B cell (primary cell): ENCODE measurements around the gene TLR3. TPM values are rescaled to one million over a fixed set of nuclear protein-coding genes. Genes with fewer than 3 reads are reported as not detected.

Experiments used
- ATAC-seq: fragments of 200-7000 bp; cut with Tn5 transposase; one replicate; pipeline ENCODE4 v1.10.0; 2021; ENCODE audit warnings: low read depth, mild to moderate bottlenecking, moderate number of reproducible peaks, moderate library complexity
- CTCF ChIA-PET: fragments of 350-600 bp; sonication (Branson Sonifier 250); formaldehyde crosslinking; loops from one replicate; lab custom pipeline; 2021; ENCODE audit warnings: antibody characterized with exemption, inconsistent platforms; lab: Charles Lee
- POLR2A ChIA-PET: fragments of 350-600 bp; sonication (Branson Sonifier 250); formaldehyde crosslinking; loops from one replicate; lab custom pipeline; 2021; ENCODE audit warnings: antibody characterized with exemption; lab: Charles Lee
- DNase-seq: peaks from one replicate; pipeline ENCODE4 v3.0.0; 2013
- H2AFZ ChIP-seq: 2 replicates; pipeline ENCODE4 v1.6.1; 2012; ENCODE audit warnings: mild to moderate bottlenecking, low read depth, low read length; ENCODE audit not compliant: insufficient read depth, poor library complexity, severe bottlenecking
- H3K27ac ChIP-seq, 2 donors: 1 replicate in 1 of 2; 2 replicates in 1 of 2; pipeline ENCODE4 v1.5.1; 2012 to 2013; ENCODE audit warnings: low read length in 2 of 2, mild to moderate bottlenecking in 2 of 2, moderate library complexity in 1 of 2
- H3K27me3 ChIP-seq, 4 experiments: fragments of 200-600 bp in 1 of 4; sonication (generic) in 1 of 4; replicated peaks in 1 of 4; 1 replicate in 2 of 4; 2 replicates in 2 of 4; pipeline versions ENCODE4 v1.6.1 to v1.7.0; 2013 to 2016; ENCODE audit warnings: low read length in 3 of 4, mild to moderate bottlenecking in 2 of 4, mixed read lengths in 1 of 4, moderate library complexity in 1 of 4; ENCODE audit not compliant: insufficient read depth in 4 of 4, control insufficient read depth in 3 of 4; ENCODE audit errors: control extremely low read depth in 1 of 4
- H3K36me3 ChIP-seq, 2 experiments: replicated peaks in 1 of 2; 1 replicate in 1 of 2; 2 replicates in 1 of 2; pipeline versions ENCODE4 v1.6.1 to v1.7.1; 2013; ENCODE audit warnings: low read length in 1 of 2; ENCODE audit not compliant: insufficient read depth in 2 of 2, control insufficient read depth in 1 of 2; ENCODE audit errors: control extremely low read depth in 1 of 2, extremely low read depth in 1 of 2
- H3K4me1 ChIP-seq, 2 donors: fragments of 200-600 bp in 1 of 2; sonication (generic) in 1 of 2; 1 replicate in 1 of 2; 2 replicates in 1 of 2; pipeline versions ENCODE4 v1.5.1 to v1.6.1; 2013 to 2017; ENCODE audit warnings: low read length in 2 of 2; ENCODE audit not compliant: control insufficient read depth in 2 of 2, insufficient read depth in 2 of 2
- H3K4me2 ChIP-seq: replicated peaks from 2 replicates; pipeline ENCODE3; 2012; ENCODE audit warnings: mild to moderate bottlenecking, low read depth, low read length; ENCODE audit not compliant: poor library complexity, severe bottlenecking
- H3K4me3 ChIP-seq, 5 experiments: fragments of 200-600 bp in 1 of 5; sonication (generic) in 1 of 5; 1 replicate in 3 of 5; 2 replicates in 2 of 5; pipeline versions ENCODE4 v1.5.1 to v1.7.0; 2011 to 2016; ENCODE audit warnings: low read length in 4 of 5, mild to moderate bottlenecking in 4 of 5, low read depth in 2 of 5, control low read depth in 1 of 5, moderate library complexity in 1 of 5; ENCODE audit not compliant: insufficient read depth in 1 of 5; ENCODE audit errors: control extremely low read depth in 1 of 5, extremely low read depth in 1 of 5
- H3K79me2 ChIP-seq: fragments of 200-600 bp; sonication (generic); one replicate; pipeline ENCODE4 v1.6.0; 2016; ENCODE audit warnings: low read length; ENCODE audit not compliant: control insufficient read depth, insufficient read depth
- H3K9ac ChIP-seq: fragments of 200-600 bp; sonication (generic); 2 replicates; pipeline ENCODE4 v1.6.1; 2017; ENCODE audit warnings: mild to moderate bottlenecking, low read length, moderate library complexity
- H3K9me3 ChIP-seq, 3 donors: one replicate each; pipeline versions ENCODE4 v1.6.1 to v1.7.1; 2013; ENCODE audit warnings: low read length in 2 of 3; ENCODE audit not compliant: control insufficient read depth in 2 of 3, insufficient read depth in 1 of 3; ENCODE audit errors: control extremely low read depth in 1 of 3
- H4K20me1 ChIP-seq: 2 replicates; pipeline ENCODE4 v1.6.0; 2012; ENCODE audit warnings: mild to moderate bottlenecking, low read length; ENCODE audit not compliant: insufficient read depth, control insufficient read depth, poor library complexity, severe bottlenecking
- H3K27ac Mint-ChIP-seq: one replicate; pipeline ENCODE4 v1.8.0; 2021; ENCODE audit warnings: mixed read lengths
- H3K27me3 Mint-ChIP-seq: one replicate; pipeline ENCODE4 v1.8.0; 2021; ENCODE audit warnings: mixed read lengths
- H3K4me1 Mint-ChIP-seq: one replicate; pipeline ENCODE4 v1.8.0; 2021; ENCODE audit warnings: mixed read lengths
- H3K4me3 Mint-ChIP-seq: one replicate; pipeline ENCODE4 v1.8.0; 2021; ENCODE audit warnings: mixed read lengths
- H3K9me3 Mint-ChIP-seq: one replicate; pipeline ENCODE4 v1.8.0; 2022; ENCODE audit warnings: mixed read lengths; ENCODE audit not compliant: insufficient read depth
- CTCF ChIP-seq: fragments of 200-600 bp; IDR thresholded peaks from one replicate; pipeline ENCODE4 v1.8.0; 2022; ENCODE audit warnings: antibody characterized with exemption, mild to moderate bottlenecking
- EZH2 ChIP-seq: IDR thresholded peaks from 2 replicates; pipeline ENCODE4 v1.6.1; 2012; ENCODE audit warnings: borderline replicate concordance, low read depth, mild to moderate bottlenecking, moderate library complexity, low read length; ENCODE audit not compliant: insufficient read depth, poor library complexity, severe bottlenecking
- WGBS: methylation state at CpG from one replicate; pipeline ENCODE4 v1.1.5; 2013; ENCODE audit warnings: missing lambda C conversion rate; ENCODE audit not compliant: insufficient coverage; 5-methylcytosine and 5-hydroxymethylcytosine counted together
- intact Hi-C: fragments of 100-400 bp; cut with micrococcal nuclease; formaldehyde crosslinking; loops from one replicate; pipeline ENCODE4 v1.10.0; 2022
- polyA plus RNA-seq: library from polyadenylated mRNA; depleted of rRNA; stranded (reverse); fragments of >200 nt; gene quantifications from 2 replicates; pipeline ENCODE4 v1.2.3, GENCODE V29; 2012
- total RNA-seq, 2 donors: library from RNA; stranded (reverse); fragments of 120-200 nt in 1 of 2; gene quantifications; 1 replicate in 1 of 2; 2 replicates in 1 of 2; pipeline versions ENCODE4 v1.2.3 to v1.2.4, GENCODE V29; 2013 to 2022

The TLR3 gene
- total and polyA plus RNA-seq, 2 donors (not counting 1 experiment from before 2014, with no cell fraction given), result not detected

GRCh38 chr4:186036976-186037581 lies 31.9 kb upstream of the TLR3 start:
- ChIA-PET CTCF (interaction anchor here (0.6 to 2.5 kb wide), 7 partner anchors 10 to 1292 kb away, joined by 3 to 32 read pairs (median 3); no protein-coding TSS in a partner anchor), POLR2A (no interaction called here)
- 88% methylated on average over 4 of the region's 6 CpGs for WGBS
- intact Hi-C loops, result loop anchor here (10.0 kb wide), 2 partner anchors 1032 to 1292 kb away; no protein-coding TSS in a partner anchor
- Histone ChIP-seq H3K36me3 (no peaks in the 10 kb centered on the region), H3K9ac (no peak overlapping the region), H3K79me2 (no peaks in the 10 kb centered on the region), H3K27ac (no peak overlapping the region), H2AFZ (no peak overlapping the region), H3K9me3 (peaks cover 0 to 5% (median 4%) of the 10 kb centered on the region in 3 donors), H3K4me2 (no peak overlapping the region), H3K4me1 (no peaks in the 10 kb centered on the region), H3K4me3 (no peak overlapping the region), H3K27me3 (peaks cover 0 to 12% (median 1%) of the 10 kb centered on the region in 4 experiments), H4K20me1 (no peaks in the 10 kb centered on the region)
- DNase-seq (no peak), ATAC-seq (no peak)
- no peak overlapping the region for H3K4me3 Mint-ChIP-seq
- H3K9me3 Mint-ChIP-seq, result peaks cover 2% of the 10 kb centered on the region
- TF ChIP-seq CTCF, result no peak
- no peak for TF ChIP-seq EZH2
- H3K4me1 Mint-ChIP-seq, result no peaks in the 10 kb centered on the region
- peaks cover 33% of the 10 kb centered on the region for H3K27me3 Mint-ChIP-seq
- H3K27ac Mint-ChIP-seq, result no peak overlapping the region
